VCaP (cell line): ENCODE data around the gene CSH2.

Experiments used
- H3K27ac ChIP-seq: fragments of 450-650 bp; 2 replicates; pipeline ENCODE4 v1.5.1; 2017
- CTCF ChIP-seq: fragments of 450-650 bp; conservative IDR thresholded peaks from 2 replicates; pipeline ENCODE4 v1.5.1; 2017; ENCODE audit warnings: mild to moderate bottlenecking, moderate library complexity

The CSH2 gene

GRCh38 chr17:63838631-63839171, 34.8 kb downstream of the CSH2 start:
- no peak for TF ChIP-seq CTCF
- peak overlapping the region; percentile 96 for H3K27ac ChIP-seq

GRCh38 chr17:63837962-63838600, 35.4 kb downstream of the CSH2 start:
- H3K27ac ChIP-seq: peak overlapping the region; percentile 96
- TF ChIP-seq CTCF: no peak

GRCh38 chr17:63837480-63837879, 36.0 kb downstream of the CSH2 start:
- no peak for TF ChIP-seq CTCF
- H3K27ac ChIP-seq: peak overlapping the region; percentile 96; the same call in 1 of the 2 replicates

GRCh38 chr17:63836811-63837210, 36.7 kb downstream of the CSH2 start:
- TF ChIP-seq CTCF: no peak
- H3K27ac ChIP-seq: no peak overlapping the region

- peak; percentile 15 for TF ChIP-seq CTCF
- H3K27ac ChIP-seq: no peak overlapping the region
Measured at GRCh38 chr17:63835167-63835720, 38.2 kb downstream of the CSH2 start.

- TF ChIP-seq CTCF: peak; percentile 72
- no peak overlapping the region for H3K27ac ChIP-seq
Measured at GRCh38 chr17:63834431-63835166, 38.9 kb downstream of the CSH2 start.

- no peak for TF ChIP-seq CTCF
- H3K27ac ChIP-seq: no peak overlapping the region
Measured at GRCh38 chr17:63833741-63834373, 39.6 kb downstream of the CSH2 start.
